Measurements from ENCODE around the gene PHKA1. TPM values are rescaled to one million over a fixed set of nuclear protein-coding genes. Genes with fewer than 3 reads are reported as not detected.

The PHKA1 gene
- total and polyA plus RNA-seq, 2 experiments from 2014 or later, result 2.6 to 6.8 TPM

DNA sequence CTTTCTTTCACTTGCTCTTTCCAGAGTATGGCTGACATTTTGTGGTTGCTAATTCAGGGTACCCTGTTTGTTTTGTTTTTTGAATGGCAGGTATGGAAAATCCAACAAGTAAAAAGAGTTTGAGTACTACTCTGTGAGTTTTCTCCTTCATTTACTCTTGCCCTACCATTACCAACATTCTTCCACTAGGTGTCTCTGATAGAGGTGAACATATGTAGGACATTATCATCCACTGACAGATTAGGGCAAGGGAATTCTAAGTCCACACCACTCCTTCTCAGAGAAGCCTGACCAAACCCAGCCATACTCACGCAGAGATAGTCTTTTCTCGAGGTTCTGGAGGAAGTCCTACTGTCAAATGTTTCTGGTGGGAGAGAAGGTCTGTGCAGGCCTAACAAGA is 104.8 kb downstream of the PHKA1 start:
- H4K20me1 ChIP-seq (replicated peaks; ENCODE audit: insufficient read depth), result no peaks in the 10 kb centered on the region
- H2AFZ ChIP-seq, result no peak overlapping the region
- no peak overlapping the region for H3K27ac Mint-ChIP-seq
- TF ChIP-seq, protein P1, sequence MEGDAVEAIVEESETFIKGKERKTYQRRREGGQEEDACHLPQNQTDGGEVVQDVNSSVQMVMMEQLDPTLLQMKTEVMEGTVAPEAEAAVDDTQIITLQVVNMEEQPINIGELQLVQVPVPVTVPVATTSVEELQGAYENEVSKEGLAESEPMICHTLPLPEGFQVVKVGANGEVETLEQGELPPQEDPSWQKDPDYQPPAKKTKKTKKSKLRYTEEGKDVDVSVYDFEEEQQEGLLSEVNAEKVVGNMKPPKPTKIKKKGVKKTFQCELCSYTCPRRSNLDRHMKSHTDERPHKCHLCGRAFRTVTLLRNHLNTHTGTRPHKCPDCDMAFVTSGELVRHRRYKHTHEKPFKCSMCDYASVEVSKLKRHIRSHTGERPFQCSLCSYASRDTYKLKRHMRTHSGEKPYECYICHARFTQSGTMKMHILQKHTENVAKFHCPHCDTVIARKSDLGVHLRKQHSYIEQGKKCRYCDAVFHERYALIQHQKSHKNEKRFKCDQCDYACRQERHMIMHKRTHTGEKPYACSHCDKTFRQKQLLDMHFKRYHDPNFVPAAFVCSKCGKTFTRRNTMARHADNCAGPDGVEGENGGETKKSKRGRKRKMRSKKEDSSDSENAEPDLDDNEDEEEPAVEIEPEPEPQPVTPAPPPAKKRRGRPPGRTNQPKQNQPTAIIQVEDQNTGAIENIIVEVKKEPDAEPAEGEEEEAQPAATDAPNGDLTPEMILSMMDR (conservative IDR thresholded peaks at IDR 0.05; ENCODE audit: low read depth in 2 of 2), result peak; percentile 20 to 33; a peak in 3 of 4 replicates
- TF ChIP-seq ZNF114 (CRISPR knock-in tag; IDR thresholded peaks at IDR 0.05), result no peak
- H3K4me3 Mint-ChIP-seq, result no peak overlapping the region
- DNase-seq (ENCODE audit: low spot score) (peak; percentile 3), ATAC-seq (no peak)
- H3K27me3 Mint-ChIP-seq (ENCODE audit: insufficient read depth, low read depth, poor library complexity), result no peaks in the 10 kb centered on the region
- no peaks in the 10 kb centered on the region for H3K36me3 ChIP-seq (ENCODE audit: insufficient read depth)
- H3K27ac ChIP-seq (ENCODE audit: low read depth), result no peak overlapping the region
- no peaks in the 10 kb centered on the region for H3K79me2 ChIP-seq (replicated peaks; ENCODE audit: insufficient read depth)
- no peaks in the 10 kb centered on the region for H3K4me1 ChIP-seq (ENCODE audit: insufficient read depth)
- H3K4me3 ChIP-seq, result no peak overlapping the region
- no peaks in the 10 kb centered on the region for H3K9me3 Mint-ChIP-seq
- H3K9me2 ChIP-seq (ENCODE audit: insufficient read depth), result no peaks in the 10 kb centered on the region
- H3F3A ChIP-seq (replicated peaks; ENCODE audit: low read depth), result no peaks in the 10 kb centered on the region
- no peaks in the 10 kb centered on the region for H3K4me1 Mint-ChIP-seq
- H3K4me2 ChIP-seq, result no peak overlapping the region
- H3K36me3 Mint-ChIP-seq (ENCODE audit: low read depth), result no peaks in the 10 kb centered on the region
- H3K27me3 ChIP-seq (ENCODE audit: insufficient read depth), result no peaks in the 10 kb centered on the region

DNA sequence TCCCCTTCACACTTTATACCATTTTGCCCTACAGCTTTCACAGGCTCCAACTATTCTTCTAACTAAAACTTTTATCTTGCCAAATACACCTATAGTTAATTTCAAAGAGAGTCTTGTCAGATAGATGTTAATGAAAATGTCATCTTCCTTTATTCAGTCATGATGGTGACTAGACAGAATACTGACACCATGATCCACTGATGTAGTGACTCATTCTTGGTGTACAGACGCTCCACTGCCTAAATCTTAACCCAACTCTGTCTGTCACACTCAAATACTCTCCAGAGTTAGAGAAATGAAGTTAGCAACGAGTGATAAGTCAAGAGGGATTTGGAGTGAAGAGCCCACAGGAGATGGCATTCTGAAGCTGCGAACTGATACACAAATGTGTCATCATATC is 109.4 kb downstream of the PHKA1 start:
- Mint-ChIP-seq H3K27me3 (ENCODE audit: insufficient read depth, low read depth, poor library complexity) (no peaks in the 10 kb centered on the region), H3K27ac (no peak overlapping the region), H3K4me3 (no peak overlapping the region), H3K4me1 (no peaks in the 10 kb centered on the region), H3K36me3 (ENCODE audit: low read depth) (no peaks in the 10 kb centered on the region), H3K9me3 (no peaks in the 10 kb centered on the region)
- Histone ChIP-seq H2AFZ (no peak overlapping the region), H3F3A (replicated peaks; ENCODE audit: low read depth) (no peaks in the 10 kb centered on the region), H3K9me2 (ENCODE audit: insufficient read depth) (no peaks in the 10 kb centered on the region), H4K20me1 (replicated peaks; ENCODE audit: insufficient read depth) (no peaks in the 10 kb centered on the region), H3K27me3 (ENCODE audit: insufficient read depth) (no peaks in the 10 kb centered on the region), H3K4me1 (ENCODE audit: insufficient read depth) (no peaks in the 10 kb centered on the region), H3K4me3 (no peak overlapping the region), H3K79me2 (replicated peaks; ENCODE audit: insufficient read depth) (no peaks in the 10 kb centered on the region), H3K27ac (ENCODE audit: low read depth) (no peak overlapping the region), H3K36me3 (ENCODE audit: insufficient read depth) (no peaks in the 10 kb centered on the region), H3K4me2 (no peak overlapping the region)
- ATAC-seq (no peak), DNase-seq (ENCODE audit: low spot score) (no peak)
- no peak for TF ChIP-seq NANOG (IDR thresholded peaks at IDR 0.05; ENCODE audit: borderline replicate concordance)
- no peak for TF ChIP-seq POLR2AphosphoS5 (IDR thresholded peaks at IDR 0.05; ENCODE audit: low read depth)
- no peak for TF ChIP-seq EZH2phosphoT487 (IDR thresholded peaks at IDR 0.05; ENCODE audit: unreplicated experiment)
- TF ChIP-seq, protein P2, sequence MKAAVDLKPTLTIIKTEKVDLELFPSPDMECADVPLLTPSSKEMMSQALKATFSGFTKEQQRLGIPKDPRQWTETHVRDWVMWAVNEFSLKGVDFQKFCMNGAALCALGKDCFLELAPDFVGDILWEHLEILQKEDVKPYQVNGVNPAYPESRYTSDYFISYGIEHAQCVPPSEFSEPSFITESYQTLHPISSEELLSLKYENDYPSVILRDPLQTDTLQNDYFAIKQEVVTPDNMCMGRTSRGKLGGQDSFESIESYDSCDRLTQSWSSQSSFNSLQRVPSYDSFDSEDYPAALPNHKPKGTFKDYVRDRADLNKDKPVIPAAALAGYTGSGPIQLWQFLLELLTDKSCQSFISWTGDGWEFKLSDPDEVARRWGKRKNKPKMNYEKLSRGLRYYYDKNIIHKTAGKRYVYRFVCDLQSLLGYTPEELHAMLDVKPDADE (IDR thresholded peaks at IDR 0.05), result no peak
- TF ChIP-seq, protein P3, sequence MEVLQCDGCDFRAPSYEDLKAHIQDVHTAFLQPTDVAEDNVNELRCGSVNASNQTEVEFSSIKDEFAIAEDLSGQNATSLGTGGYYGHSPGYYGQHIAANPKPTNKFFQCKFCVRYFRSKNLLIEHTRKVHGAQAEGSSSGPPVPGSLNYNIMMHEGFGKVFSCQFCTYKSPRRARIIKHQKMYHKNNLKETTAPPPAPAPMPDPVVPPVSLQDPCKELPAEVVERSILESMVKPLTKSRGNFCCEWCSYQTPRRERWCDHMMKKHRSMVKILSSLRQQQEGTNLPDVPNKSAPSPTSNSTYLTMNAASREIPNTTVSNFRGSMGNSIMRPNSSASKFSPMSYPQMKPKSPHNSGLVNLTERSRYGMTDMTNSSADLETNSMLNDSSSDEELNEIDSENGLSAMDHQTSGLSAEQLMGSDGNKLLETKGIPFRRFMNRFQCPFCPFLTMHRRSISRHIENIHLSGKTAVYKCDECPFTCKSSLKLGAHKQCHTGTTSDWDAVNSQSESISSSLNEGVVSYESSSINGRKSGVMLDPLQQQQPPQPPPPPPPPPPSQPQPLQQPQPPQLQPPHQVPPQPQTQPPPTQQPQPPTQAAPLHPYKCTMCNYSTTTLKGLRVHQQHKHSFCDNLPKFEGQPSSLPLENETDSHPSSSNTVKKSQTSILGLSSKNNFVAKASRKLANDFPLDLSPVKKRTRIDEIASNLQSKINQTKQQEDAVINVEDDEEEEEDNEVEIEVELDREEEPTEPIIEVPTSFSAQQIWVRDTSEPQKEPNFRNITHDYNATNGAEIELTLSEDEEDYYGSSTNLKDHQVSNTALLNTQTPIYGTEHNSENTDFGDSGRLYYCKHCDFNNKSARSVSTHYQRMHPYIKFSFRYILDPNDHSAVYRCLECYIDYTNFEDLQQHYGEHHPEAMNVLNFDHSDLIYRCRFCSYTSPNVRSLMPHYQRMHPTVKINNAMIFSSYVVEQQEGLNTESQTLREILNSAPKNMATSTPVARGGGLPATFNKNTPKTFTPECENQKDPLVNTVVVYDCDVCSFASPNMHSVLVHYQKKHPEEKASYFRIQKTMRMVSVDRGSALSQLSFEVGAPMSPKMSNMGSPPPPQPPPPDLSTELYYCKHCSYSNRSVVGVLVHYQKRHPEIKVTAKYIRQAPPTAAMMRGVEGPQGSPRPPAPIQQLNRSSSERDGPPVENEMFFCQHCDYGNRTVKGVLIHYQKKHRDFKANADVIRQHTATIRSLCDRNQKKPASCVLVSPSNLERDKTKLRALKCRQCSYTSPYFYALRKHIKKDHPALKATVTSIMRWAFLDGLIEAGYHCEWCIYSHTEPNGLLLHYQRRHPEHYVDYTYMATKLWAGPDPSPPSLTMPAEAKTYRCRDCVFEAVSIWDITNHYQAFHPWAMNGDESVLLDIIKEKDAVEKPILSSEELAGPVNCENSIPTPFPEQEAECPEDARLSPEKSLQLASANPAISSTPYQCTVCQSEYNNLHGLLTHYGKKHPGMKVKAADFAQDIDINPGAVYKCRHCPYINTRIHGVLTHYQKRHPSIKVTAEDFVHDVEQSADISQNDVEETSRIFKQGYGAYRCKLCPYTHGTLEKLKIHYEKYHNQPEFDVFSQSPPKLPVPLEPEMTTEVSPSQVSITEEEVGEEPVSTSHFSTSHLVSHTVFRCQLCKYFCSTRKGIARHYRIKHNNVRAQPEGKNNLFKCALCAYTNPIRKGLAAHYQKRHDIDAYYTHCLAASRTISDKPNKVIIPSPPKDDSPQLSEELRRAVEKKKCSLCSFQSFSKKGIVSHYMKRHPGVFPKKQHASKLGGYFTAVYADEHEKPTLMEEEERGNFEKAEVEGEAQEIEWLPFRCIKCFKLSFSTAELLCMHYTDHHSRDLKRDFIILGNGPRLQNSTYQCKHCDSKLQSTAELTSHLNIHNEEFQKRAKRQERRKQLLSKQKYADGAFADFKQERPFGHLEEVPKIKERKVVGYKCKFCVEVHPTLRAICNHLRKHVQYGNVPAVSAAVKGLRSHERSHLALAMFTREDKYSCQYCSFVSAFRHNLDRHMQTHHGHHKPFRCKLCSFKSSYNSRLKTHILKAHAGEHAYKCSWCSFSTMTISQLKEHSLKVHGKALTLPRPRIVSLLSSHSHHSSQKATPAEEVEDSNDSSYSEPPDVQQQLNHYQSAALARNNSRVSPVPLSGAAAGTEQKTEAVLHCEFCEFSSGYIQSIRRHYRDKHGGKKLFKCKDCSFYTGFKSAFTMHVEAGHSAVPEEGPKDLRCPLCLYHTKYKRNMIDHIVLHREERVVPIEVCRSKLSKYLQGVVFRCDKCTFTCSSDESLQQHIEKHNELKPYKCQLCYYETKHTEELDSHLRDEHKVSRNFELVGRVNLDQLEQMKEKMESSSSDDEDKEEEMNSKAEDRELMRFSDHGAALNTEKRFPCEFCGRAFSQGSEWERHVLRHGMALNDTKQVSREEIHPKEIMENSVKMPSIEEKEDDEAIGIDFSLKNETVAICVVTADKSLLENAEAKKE (CRISPR knock-in tag; IDR thresholded peaks at IDR 0.05), result no peak
- no peak for TF ChIP-seq ZNF331 (CRISPR knock-in tag; IDR thresholded peaks at IDR 0.05; ENCODE audit: low read depth)
- TF ChIP-seq, protein P4, sequence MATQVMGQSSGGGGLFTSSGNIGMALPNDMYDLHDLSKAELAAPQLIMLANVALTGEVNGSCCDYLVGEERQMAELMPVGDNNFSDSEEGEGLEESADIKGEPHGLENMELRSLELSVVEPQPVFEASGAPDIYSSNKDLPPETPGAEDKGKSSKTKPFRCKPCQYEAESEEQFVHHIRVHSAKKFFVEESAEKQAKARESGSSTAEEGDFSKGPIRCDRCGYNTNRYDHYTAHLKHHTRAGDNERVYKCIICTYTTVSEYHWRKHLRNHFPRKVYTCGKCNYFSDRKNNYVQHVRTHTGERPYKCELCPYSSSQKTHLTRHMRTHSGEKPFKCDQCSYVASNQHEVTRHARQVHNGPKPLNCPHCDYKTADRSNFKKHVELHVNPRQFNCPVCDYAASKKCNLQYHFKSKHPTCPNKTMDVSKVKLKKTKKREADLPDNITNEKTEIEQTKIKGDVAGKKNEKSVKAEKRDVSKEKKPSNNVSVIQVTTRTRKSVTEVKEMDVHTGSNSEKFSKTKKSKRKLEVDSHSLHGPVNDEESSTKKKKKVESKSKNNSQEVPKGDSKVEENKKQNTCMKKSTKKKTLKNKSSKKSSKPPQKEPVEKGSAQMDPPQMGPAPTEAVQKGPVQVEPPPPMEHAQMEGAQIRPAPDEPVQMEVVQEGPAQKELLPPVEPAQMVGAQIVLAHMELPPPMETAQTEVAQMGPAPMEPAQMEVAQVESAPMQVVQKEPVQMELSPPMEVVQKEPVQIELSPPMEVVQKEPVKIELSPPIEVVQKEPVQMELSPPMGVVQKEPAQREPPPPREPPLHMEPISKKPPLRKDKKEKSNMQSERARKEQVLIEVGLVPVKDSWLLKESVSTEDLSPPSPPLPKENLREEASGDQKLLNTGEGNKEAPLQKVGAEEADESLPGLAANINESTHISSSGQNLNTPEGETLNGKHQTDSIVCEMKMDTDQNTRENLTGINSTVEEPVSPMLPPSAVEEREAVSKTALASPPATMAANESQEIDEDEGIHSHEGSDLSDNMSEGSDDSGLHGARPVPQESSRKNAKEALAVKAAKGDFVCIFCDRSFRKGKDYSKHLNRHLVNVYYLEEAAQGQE (IDR thresholded peaks at IDR 0.05; ENCODE audit: unreplicated experiment), result no peak
- TF ChIP-seq ZNF114 (CRISPR knock-in tag; IDR thresholded peaks at IDR 0.05), result no peak
- no peak for TF ChIP-seq JUNB (IDR thresholded peaks at IDR 0.05; ENCODE audit: unreplicated experiment)

All from GM23338 (cell line).